Smooth muscle cell (in vitro differentiated cells): ENCODE measurements around the gene GHRHR. TPM values are rescaled to one million over a fixed set of nuclear protein-coding genes. Genes with fewer than 3 reads are reported as not detected.

Source experiments
- DNase-seq: peaks from one replicate; lab custom pipeline; 2025; ENCODE audit not compliant: unreplicated experiment; lab: John Stamatoyannopoulos, UW
- H2AFZ ChIP-seq: fragments of 200-600 bp; sonication (generic); 2 replicates; pipeline ENCODE4 v1.6.0; 2016; ENCODE audit warnings: antibody characterized with exemption, low read depth, mild to moderate bottlenecking
- H3F3A ChIP-seq: fragments of 200-600 bp; sonication (generic); 2 replicates; pipeline ENCODE4 v1.6.0; 2017; ENCODE audit warnings: antibody characterized with exemption, low read depth
- H3K27ac ChIP-seq: fragments of 200-600 bp; sonication (generic); 2 replicates; pipeline ENCODE4 v1.5.1; 2016; ENCODE audit warnings: low read depth, mild to moderate bottlenecking
- H3K27me3 ChIP-seq: fragments of 200-600 bp; sonication (generic); 2 replicates; pipeline ENCODE4 v1.6.1; 2016; ENCODE audit warnings: low read depth, mild to moderate bottlenecking
- H3K36me3 ChIP-seq: fragments of 200-600 bp; sonication (generic); 2 replicates; pipeline ENCODE4 v1.5.1; 2016; ENCODE audit warnings: low read depth
- H3K4me1 ChIP-seq: fragments of 200-600 bp; sonication (generic); 2 replicates; pipeline ENCODE4 v1.5.1; 2016; ENCODE audit warnings: low read depth
- H3K4me2 ChIP-seq: fragments of 200-600 bp; sonication (generic); 2 replicates; pipeline ENCODE4 v1.6.0; 2016; ENCODE audit warnings: mild to moderate bottlenecking
- H3K4me3 ChIP-seq: fragments of 200-600 bp; sonication (generic); 2 replicates; pipeline ENCODE4 v1.5.1; 2016; ENCODE audit warnings: mild to moderate bottlenecking
- H3K79me2 ChIP-seq: fragments of 200-600 bp; sonication (generic); 2 replicates; pipeline ENCODE4 v1.6.0; 2016; ENCODE audit warnings: low read depth, mild to moderate bottlenecking
- H3K9ac ChIP-seq: fragments of 200-600 bp; sonication (generic); 2 replicates; pipeline ENCODE4 v1.6.0; 2016; ENCODE audit warnings: low read depth
- H3K9me3 ChIP-seq: fragments of 200-600 bp; sonication (generic); replicated peaks from 2 replicates; pipeline ENCODE4 v1.5.1; 2016; ENCODE audit warnings: low read depth
- H4K20me1 ChIP-seq: fragments of 200-600 bp; sonication (generic); 2 replicates; pipeline ENCODE4 v1.6.0; 2016; ENCODE audit warnings: low read depth
- WGBS: methylation state at CpG from one replicate; pipeline ENCODE4 v1.1.7; 2016; ENCODE audit warnings: low lambda C conversion rate; 5-methylcytosine and 5-hydroxymethylcytosine counted together
- polyA plus RNA-seq: library from polyadenylated mRNA; unstranded; fragments of >200 nt; fragmentation: Nextera tagmentation; extraction: Ambion mirVana; gene quantifications from 2 replicates; pipeline ENCODE4 v1.2.1, GENCODE V29; 2016
- total RNA-seq: library from RNA; depleted of rRNA; stranded (reverse); fragments of >200 nt; gene quantifications from 2 replicates; pipeline ENCODE4 v1.2.3, GENCODE V29; 2014
- TF ChIP-seq, protein P1 (sequence below): fragments of 200-600 bp; sonication (generic); IDR thresholded peaks from 2 replicates; pipeline ENCODE4 v1.5.1; 2017; ENCODE audit warnings: borderline replicate concordance, mild to moderate bottlenecking, antibody characterized with exemption; ENCODE audit not compliant: insufficient read depth, poor library complexity, severe bottlenecking

The GHRHR gene
- total RNA-seq: not detected in 2 replicates
- not detected in 2 replicates for polyA plus RNA-seq

DNA sequence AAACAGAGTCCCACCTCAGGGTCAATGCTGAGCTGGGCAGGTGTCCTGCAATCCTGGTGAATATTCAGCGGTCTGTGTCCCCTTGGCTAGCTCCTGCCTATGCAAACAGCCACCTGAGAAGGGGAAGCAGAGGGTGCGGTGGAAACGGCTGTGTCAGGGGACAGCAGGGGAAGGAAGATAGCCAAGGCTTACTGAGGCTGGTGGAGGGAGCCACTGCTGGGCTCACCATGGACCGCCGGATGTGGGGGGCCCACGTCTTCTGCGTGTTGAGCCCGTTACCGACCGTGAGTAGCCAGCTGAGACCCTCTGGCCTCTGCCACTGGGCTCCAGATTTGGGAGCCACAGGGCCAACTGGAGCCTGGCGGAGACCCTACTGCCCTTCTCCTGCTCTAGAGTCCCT, at the start of gene GHRHR:
Gene GHRHR, plus strand, starts transcription at position 112 of the 400 bp plus-strand sequence. Its CDS starts 116 bp downstream, at position 228.
- Histone ChIP-seq H3K36me3 (no peaks in the 10 kb centered on the region), H2AFZ (no peak within 1 kb of the TSS), H3K4me3 (no peak within 1 kb of the TSS), H3K9ac (no peak within 1 kb of the TSS), H3K4me2 (no peak within 1 kb of the TSS), H3F3A (no peaks in the 10 kb centered on the region), H3K4me1 (no peaks in the 10 kb centered on the region), H3K9me3 (no peaks in the 10 kb centered on the region), H3K79me2 (no peaks in the 10 kb centered on the region), H3K27me3 (peaks cover 7% of the 10 kb centered on the region), H3K27ac (no peak within 1 kb of the TSS), H4K20me1 (no peaks in the 10 kb centered on the region)
- DNase-seq: no peak
- 86% methylated on average over 11 of the region's 11 CpGs for WGBS
- TF ChIP-seq, protein P1, sequence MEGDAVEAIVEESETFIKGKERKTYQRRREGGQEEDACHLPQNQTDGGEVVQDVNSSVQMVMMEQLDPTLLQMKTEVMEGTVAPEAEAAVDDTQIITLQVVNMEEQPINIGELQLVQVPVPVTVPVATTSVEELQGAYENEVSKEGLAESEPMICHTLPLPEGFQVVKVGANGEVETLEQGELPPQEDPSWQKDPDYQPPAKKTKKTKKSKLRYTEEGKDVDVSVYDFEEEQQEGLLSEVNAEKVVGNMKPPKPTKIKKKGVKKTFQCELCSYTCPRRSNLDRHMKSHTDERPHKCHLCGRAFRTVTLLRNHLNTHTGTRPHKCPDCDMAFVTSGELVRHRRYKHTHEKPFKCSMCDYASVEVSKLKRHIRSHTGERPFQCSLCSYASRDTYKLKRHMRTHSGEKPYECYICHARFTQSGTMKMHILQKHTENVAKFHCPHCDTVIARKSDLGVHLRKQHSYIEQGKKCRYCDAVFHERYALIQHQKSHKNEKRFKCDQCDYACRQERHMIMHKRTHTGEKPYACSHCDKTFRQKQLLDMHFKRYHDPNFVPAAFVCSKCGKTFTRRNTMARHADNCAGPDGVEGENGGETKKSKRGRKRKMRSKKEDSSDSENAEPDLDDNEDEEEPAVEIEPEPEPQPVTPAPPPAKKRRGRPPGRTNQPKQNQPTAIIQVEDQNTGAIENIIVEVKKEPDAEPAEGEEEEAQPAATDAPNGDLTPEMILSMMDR: no peak

DNA sequence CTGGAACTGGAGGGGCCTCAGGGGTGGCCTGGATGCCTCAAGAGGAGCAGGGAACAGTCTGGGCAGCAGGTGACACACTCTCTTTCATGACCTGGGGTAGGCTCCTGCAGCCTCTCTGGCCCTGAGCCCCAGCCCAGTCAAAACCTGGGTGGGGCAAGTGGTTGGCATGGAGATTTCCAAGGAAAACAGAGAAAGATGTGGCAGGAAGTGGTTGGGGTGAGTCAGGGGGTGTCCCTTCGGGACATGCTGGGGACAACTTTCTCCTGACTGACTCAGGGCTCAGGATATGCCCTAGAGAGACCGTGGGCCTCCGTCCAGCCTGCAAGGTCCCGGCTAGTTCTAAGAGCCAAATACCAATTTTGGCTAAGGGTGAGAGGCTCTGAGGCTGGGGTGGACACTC, 49.2 kb upstream of the GHRHR start:
- Histone ChIP-seq H3F3A (peaks cover 20% of the 10 kb centered on the region), H3K4me1 (peaks cover 19% of the 10 kb centered on the region), H3K4me2 (peak overlapping the region; percentile 98), H3K9me3 (no peaks in the 10 kb centered on the region), H3K79me2 (peaks cover 82% of the 10 kb centered on the region), H3K9ac (peak overlapping the region; percentile 52), H3K27me3 (no peaks in the 10 kb centered on the region), H3K27ac (peak overlapping the region; percentile 78), H2AFZ (no peak overlapping the region), H4K20me1 (peaks cover 79% of the 10 kb centered on the region), H3K36me3 (no peaks in the 10 kb centered on the region), H3K4me3 (peak overlapping the region; percentile 57)
- TF ChIP-seq, protein P1: no peak
- WGBS: 9% methylated on average over 4 of the region's 4 CpGs
- no peak for DNase-seq

DNA sequence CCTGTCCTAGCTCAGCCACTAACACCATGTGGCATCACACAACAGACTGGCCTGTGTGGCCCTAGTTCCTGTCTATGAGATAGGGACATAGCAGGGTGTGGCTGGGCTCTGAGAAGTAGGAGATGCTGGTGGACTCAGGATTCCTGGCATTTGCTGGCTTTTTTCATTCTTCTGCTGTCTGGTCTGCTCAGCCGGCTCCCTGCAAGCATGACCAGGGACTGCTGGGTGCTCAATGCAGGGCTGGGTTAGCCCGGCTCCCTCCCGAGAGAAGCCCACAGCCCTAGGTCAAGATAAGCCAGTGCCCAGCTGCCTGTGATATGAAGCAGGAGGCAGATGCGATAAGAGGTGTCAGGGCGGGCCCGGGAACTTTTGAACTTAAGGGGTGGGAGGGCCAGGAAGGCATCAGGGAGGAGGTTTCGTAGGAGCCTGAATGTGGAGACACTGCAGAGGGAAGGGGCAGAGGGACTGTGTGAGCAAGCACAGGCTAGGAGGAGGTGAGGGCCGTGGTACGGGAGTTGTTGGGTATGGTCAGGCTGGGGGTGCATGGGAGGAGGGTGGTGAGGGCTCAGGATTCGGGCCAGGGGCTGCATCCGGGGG, 48.6 kb upstream of the GHRHR start:
- DNase-seq: no peak
- H3K27ac ChIP-seq: peak overlapping the region; percentile 78

More for the DNA sequence above, 48.6 kb upstream of the GHRHR start:
- Histone ChIP-seq H3K9me3 (no peaks in the 10 kb centered on the region), H3K4me1 (peaks cover 19% of the 10 kb centered on the region), H2AFZ (no peak overlapping the region), H3K27me3 (no peaks in the 10 kb centered on the region), H3K79me2 (peaks cover 87% of the 10 kb centered on the region), H3K4me2 (peak overlapping the region; percentile 98), H3K36me3 (no peaks in the 10 kb centered on the region), H3F3A (peaks cover 25% of the 10 kb centered on the region), H3K9ac (peak overlapping the region; percentile 52), H4K20me1 (peaks cover 84% of the 10 kb centered on the region), H3K4me3 (peak overlapping the region; percentile 57)
- TF ChIP-seq, protein P1: no peak
- WGBS: 29% methylated on average over 9 of the region's 11 CpGs
